Pancreas (tissue), 10 donors: ENCODE results near the gene NEDD1. TPM values are rescaled to one million over a fixed set of nuclear protein-coding genes. Genes with fewer than 3 reads are reported as not detected.

Experiments
- ATAC-seq, 4 donors: fragments of 200-7000 bp; cut with Tn5 transposase; one replicate each; pipeline versions ENCODE4 v1.8.0 to v1.9.1; 2020; ENCODE audit warnings: mild to moderate bottlenecking in 4 of 4, moderate library complexity in 4 of 4
- DNase-seq, 6 donors: peaks; one replicate each; pipeline ENCODE4 v3.0.0-alpha.2; 2020
- FAIRE-seq: peaks from 2 replicates; lab custom pipeline; 2012; peaks lifted over from hg19 to GRCh38; lab: Jason Lieb, UNC
- H3K27ac ChIP-seq, 4 donors: fragments of 200-600 bp; sonication (generic); 1 replicate in 3 of 4; 2 replicates in 1 of 4; pipeline versions ENCODE4 v1.5.0 to v1.8.0; 2020
- H3K27me3 ChIP-seq, 4 donors: fragments of 200-600 bp; one replicate each; pipeline ENCODE4 v1.8.0; 2021
- H3K36me3 ChIP-seq, 3 donors: fragments of 200-600 bp; sonication (generic) in 1 of 3; one replicate each; pipeline versions ENCODE4 v1.5.0 to v1.8.0; 2020 to 2021
- H3K4me1 ChIP-seq, 3 donors: fragments of 200-600 bp; one replicate each; pipeline ENCODE4 v1.8.0; 2021
- H3K4me3 ChIP-seq, 4 donors: fragments of 200-600 bp; sonication (generic) in 2 of 4; one replicate each; pipeline versions ENCODE4 v1.5.0 to v1.8.0; 2020 to 2021
- H3K9me3 ChIP-seq, 4 donors: fragments of 200-600 bp; one replicate each; pipeline ENCODE4 v1.8.0; 2021
- WGBS, 2 donors: extraction: QIAGEN DNeasy Blood & Tissue Kit; methylation state at CpG; one replicate each; pipeline ENCODE4 v1.1.7; 2013; 5-methylcytosine and 5-hydroxymethylcytosine counted together
- intact Hi-C, 3 donors: fragments of 100-400 bp; cut with DNase I; formaldehyde crosslinking; loops; one replicate each; pipeline versions ENCODE4 v1.11.1 to v1.14.2; 2022
- polyA plus RNA-seq, 2 donors: library from polyadenylated mRNA; stranded (reverse); fragments of 200-250 nt; gene quantifications; one replicate each; pipeline ENCODE4 v1.2.3, GENCODE V29; 2013
- total RNA-seq, 6 donors: library from RNA; stranded (reverse); fragmentation: NEBNext Ultra II Directional in 4 of 6; extraction: Animal tissue kit (Norgen Biotek cat#: 25700) in 4 of 6; gene quantifications; one replicate each; pipeline versions ENCODE4 v1.2.1 to v1.2.4, GENCODE V29; 2021 to 2023
- TF ChIP-seq, protein P1 (sequence below), 4 donors: fragments of 200-600 bp; sonication (generic) in 3 of 4; IDR thresholded peaks; one replicate each; pipeline versions ENCODE4 v1.5.0 to v1.8.0; 2021; ENCODE audit warnings: antibody characterized with exemption in 4 of 4
- donor health status: healthy with polysubstance abuse.
- donor health status: DM: no; HTN: no; CAD: no; lungs with moderate emphysema.
- donor health status: DM: no; HTN: no; CAD: no.
- donor health status: control.
- donor health status: control.
- donor health status: Bipolar disorder and iron deficiency.
- donor health status: DM: yes; HTN: yes; CAD: no.
- donor health status: DM: no; HTN: no; CAD: no.
- donor health status: DM: no; HTN: no; CAD: no.
- donor health status: DM: yes; HTN: yes; CAD: no.

NEDD1 gene, protein sequence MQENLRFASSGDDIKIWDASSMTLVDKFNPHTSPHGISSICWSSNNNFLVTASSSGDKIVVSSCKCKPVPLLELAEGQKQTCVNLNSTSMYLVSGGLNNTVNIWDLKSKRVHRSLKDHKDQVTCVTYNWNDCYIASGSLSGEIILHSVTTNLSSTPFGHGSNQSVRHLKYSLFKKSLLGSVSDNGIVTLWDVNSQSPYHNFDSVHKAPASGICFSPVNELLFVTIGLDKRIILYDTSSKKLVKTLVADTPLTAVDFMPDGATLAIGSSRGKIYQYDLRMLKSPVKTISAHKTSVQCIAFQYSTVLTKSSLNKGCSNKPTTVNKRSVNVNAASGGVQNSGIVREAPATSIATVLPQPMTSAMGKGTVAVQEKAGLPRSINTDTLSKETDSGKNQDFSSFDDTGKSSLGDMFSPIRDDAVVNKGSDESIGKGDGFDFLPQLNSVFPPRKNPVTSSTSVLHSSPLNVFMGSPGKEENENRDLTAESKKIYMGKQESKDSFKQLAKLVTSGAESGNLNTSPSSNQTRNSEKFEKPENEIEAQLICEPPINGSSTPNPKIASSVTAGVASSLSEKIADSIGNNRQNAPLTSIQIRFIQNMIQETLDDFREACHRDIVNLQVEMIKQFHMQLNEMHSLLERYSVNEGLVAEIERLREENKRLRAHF
- total RNA-seq (10 to 100 TPM in 1 of 6 donors, 1 to 10 TPM in 5; 4.4 to 10.4 (median 8.0) TPM), polyA plus RNA-seq (1 to 10 TPM; 2.2 to 6.2 TPM)

DNA sequence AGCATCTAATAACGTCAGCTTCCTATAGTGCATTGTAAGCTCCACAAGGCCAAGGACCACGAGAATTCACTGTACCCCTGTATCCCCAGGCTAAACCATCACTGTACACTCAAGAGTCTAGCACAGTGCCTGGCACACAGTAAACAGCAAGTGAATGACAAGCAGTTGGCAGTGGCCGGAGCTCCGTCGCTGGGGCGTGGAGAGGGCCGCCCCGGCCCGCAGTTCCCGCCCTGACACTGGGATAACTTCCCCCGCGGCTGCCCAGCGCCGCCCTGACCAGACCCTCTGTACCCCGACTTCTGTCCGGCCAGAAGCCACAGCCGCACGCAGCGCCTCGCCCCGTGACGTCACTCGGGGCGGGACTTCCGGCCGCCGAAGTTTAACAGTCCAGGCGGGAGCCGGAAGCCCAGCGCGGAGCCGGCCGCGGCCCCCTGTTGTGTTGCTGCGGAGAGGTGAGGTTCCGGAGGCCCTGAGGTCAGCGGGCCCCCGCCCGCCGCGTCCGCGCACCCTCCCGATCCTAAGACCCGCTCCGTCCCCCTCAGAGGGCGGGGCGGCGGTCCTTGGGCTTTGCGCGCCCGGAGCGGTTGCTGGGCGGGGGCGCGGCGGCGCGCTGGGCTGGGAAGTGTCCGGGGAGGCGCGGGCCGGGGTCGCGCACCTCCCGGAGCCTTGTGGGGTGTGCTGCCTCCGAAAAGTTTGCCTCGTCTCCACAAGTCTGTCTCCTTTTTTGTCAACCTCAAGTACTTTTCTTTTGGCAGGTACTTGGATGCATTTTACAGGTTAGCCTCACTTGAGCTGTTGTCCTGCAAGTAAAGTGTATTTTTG lies at the start of gene NEDD1:
NEDD1 (plus strand) TSS at position 409 of the 822 bp plus-strand sequence. CDS start 2,503 bp downstream, outside the sequence.
- intact Hi-C loops = no loop called here
- FAIRE-seq (no peak), ATAC-seq (peak; percentile 91 to 96 (median 95)), DNase-seq (peak; percentile 78 to 92 (median 85))
- H3K36me3 ChIP-seq = no peaks in the 10 kb centered on the region
- 0 to 1% methylated on average over 58 to 68 of the region's 68 CpGs for WGBS, 2 donors
- H3K4me1 ChIP-seq = peaks cover 0 to 14% (median 7%) of the 10 kb centered on the region in 3 donors
- H3K27me3 ChIP-seq = no peaks in the 10 kb centered on the region
- no peaks in the 10 kb centered on the region for H3K9me3 ChIP-seq
- peak within 1 kb of the TSS; percentile 76 to 85 (median 82) for H3K27ac ChIP-seq
- TF ChIP-seq, protein P1, sequence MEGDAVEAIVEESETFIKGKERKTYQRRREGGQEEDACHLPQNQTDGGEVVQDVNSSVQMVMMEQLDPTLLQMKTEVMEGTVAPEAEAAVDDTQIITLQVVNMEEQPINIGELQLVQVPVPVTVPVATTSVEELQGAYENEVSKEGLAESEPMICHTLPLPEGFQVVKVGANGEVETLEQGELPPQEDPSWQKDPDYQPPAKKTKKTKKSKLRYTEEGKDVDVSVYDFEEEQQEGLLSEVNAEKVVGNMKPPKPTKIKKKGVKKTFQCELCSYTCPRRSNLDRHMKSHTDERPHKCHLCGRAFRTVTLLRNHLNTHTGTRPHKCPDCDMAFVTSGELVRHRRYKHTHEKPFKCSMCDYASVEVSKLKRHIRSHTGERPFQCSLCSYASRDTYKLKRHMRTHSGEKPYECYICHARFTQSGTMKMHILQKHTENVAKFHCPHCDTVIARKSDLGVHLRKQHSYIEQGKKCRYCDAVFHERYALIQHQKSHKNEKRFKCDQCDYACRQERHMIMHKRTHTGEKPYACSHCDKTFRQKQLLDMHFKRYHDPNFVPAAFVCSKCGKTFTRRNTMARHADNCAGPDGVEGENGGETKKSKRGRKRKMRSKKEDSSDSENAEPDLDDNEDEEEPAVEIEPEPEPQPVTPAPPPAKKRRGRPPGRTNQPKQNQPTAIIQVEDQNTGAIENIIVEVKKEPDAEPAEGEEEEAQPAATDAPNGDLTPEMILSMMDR (IDR thresholded peaks at IDR 0.05) = no peak
- H3K4me3 ChIP-seq = peak within 1 kb of the TSS; percentile 64 to 96 (median 84)

DNA sequence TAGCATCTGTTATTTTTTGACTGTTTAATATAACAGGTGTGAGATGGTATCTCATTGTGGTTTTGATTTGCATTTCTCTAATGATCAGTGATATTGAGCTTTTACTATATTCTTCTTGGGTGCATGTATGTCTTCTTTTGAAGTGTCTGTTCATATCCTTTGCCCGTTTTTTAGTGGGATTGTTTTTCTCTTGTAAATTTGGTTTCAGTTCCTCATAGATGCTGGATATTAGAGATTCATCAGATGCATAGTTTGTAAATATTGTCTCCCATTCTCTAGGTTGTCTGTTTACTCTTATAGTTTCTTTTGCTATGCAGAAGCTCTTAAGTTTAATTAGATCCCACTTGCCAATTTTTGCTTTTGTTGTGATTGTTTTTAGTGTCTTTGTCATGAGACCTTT lies 48.9 kb upstream of the NEDD1 start:
- no peaks in the 10 kb centered on the region for H3K4me1 ChIP-seq
- DNase-seq = no peak
- H3K27me3 ChIP-seq = no peaks in the 10 kb centered on the region
- H3K36me3 ChIP-seq = no peaks in the 10 kb centered on the region
- intact Hi-C loops = no loop called here
- WGBS, 2 donors = 36 to 41% methylated on average over 1 of the region's 1 CpG
- TF ChIP-seq, protein P1 (IDR thresholded peaks at IDR 0.05) = no peak
- no peak for ATAC-seq
- no peak for FAIRE-seq
- no peak overlapping the region for H3K27ac ChIP-seq
- no peak overlapping the region for H3K4me3 ChIP-seq
- no peaks in the 10 kb centered on the region for H3K9me3 ChIP-seq

DNA sequence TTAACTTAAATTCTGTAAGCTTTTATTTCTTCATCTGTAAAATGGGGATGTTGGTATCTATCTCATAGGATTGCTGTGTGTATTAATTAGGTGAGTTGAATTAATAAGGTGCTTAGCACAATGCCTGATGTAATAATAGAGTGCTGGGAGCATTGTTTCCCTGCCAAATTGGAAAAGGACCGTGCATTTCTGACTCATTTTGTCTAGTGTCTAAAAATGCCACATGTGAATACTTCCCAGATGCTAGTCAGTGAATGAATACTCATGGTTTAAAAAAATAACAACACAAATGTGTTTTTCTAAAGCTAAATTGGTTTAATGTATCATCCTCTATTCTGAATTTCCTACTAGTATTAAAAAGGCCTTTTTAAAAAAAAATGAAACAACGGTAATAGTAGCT lies 45.4 kb upstream of the NEDD1 start:
- no peak overlapping the region for H3K27ac ChIP-seq
- WGBS, 2 donors = 64 to 69% methylated on average over 2 of the region's 2 CpGs
- TF ChIP-seq, protein P1 (IDR thresholded peaks at IDR 0.05) = no peak
- no peaks in the 10 kb centered on the region for H3K4me1 ChIP-seq
- ATAC-seq = no peak
- DNase-seq = no peak
- no peaks in the 10 kb centered on the region for H3K9me3 ChIP-seq
- intact Hi-C loops = no loop called here
- no peak for FAIRE-seq
- no peaks in the 10 kb centered on the region for H3K27me3 ChIP-seq
- H3K36me3 ChIP-seq = no peaks in the 10 kb centered on the region
- H3K4me3 ChIP-seq = no peak overlapping the region

DNA sequence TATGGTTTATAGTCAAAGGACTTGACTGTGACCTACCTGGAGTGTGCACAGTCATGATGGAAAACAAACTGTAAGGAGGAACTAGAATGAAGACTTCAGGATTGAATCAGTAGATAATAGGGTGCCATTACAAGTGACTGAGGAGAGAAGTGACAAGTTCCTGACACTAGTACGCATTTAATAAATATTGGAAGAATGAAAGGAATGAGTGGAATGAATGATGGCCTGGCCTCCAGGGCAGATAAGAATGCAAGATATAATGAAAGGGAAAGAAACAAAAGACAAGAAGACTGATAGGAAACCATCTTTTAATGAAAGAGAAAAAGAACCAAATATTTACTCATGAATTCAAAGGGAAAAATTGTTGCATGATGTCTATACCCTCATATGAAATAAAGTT lies 44.7 kb upstream of the NEDD1 start:
- no peak overlapping the region for H3K27ac ChIP-seq
- H3K4me1 ChIP-seq = no peaks in the 10 kb centered on the region
- WGBS, 2 donors = 44 to 63% methylated on average over 1 of the region's 1 CpG
- no peaks in the 10 kb centered on the region for H3K27me3 ChIP-seq
- no peaks in the 10 kb centered on the region for H3K9me3 ChIP-seq
- TF ChIP-seq, protein P1 (IDR thresholded peaks at IDR 0.05) = no peak
- no peak overlapping the region for H3K4me3 ChIP-seq
- no peak for DNase-seq
- intact Hi-C loops = no loop called here
- no peaks in the 10 kb centered on the region for H3K36me3 ChIP-seq
- ATAC-seq = no peak
- FAIRE-seq = no peak
